ENCODE data around the gene FAAH2.
"Not testable (repeated sequence)": the region's sequence is repeated elsewhere in the genome, so short reads cannot be mapped to it uniquely, and the experiment has no call there.

The FAAH2 gene

GRCh38 chrX:57286507-57287251 lies at the start of gene FAAH2:
Gene FAAH2 (plus strand): TSS chrX:57286706. CDS start chrX:57286826, 120 bp downstream.
- DNase-seq (ENCODE audit: low read depth in 2 of 2), result peak; percentile 20 to 40

GRCh38 chrX:57241967-57242366 lies 44.5 kb upstream of the FAAH2 start:
- DNase-seq (ENCODE audit: low read depth in 2 of 2), result no peak

- no peak for DNase-seq (ENCODE audit: low read depth in 2 of 2)
Observed at GRCh38 chrX:57251965-57252364, 34.5 kb upstream of the FAAH2 start.

- no peak for DNase-seq (ENCODE audit: low read depth in 2 of 2)
Observed at GRCh38 chrX:57265126-57265525, 21.4 kb upstream of the FAAH2 start.

GRCh38 chrX:57266275-57266674 lies 20.2 kb upstream of the FAAH2 start:
- DNase-seq (ENCODE audit: low read depth in 2 of 2), result no peak

- DNase-seq (ENCODE audit: low read depth in 2 of 2), result no peak
Observed at GRCh38 chrX:57266871-57267270, 19.6 kb upstream of the FAAH2 start.

- no peak for DNase-seq (ENCODE audit: low read depth in 2 of 2)
Observed at GRCh38 chrX:57267308-57267707, 19.2 kb upstream of the FAAH2 start.

- no peak for DNase-seq (ENCODE audit: low read depth in 2 of 2)
Observed at GRCh38 chrX:57270980-57271379, 15.5 kb upstream of the FAAH2 start.

- no peak for DNase-seq (ENCODE audit: low read depth in 2 of 2)
Observed at GRCh38 chrX:57282568-57282967, 3.9 kb upstream of the FAAH2 start.

- no peak for DNase-seq (ENCODE audit: low read depth in 2 of 2)
Observed at GRCh38 chrX:57285001-57285400, 1.5 kb upstream of the FAAH2 start.

- no peak for DNase-seq (ENCODE audit: low read depth in 2 of 2)
Observed at GRCh38 chrX:57289089-57289488, 2.6 kb downstream of the FAAH2 start.

- no peak for DNase-seq (ENCODE audit: low read depth in 2 of 2)
Observed at GRCh38 chrX:57294961-57295360, 8.5 kb downstream of the FAAH2 start.

GRCh38 chrX:57295679-57296078 lies 9.2 kb downstream of the FAAH2 start:
- DNase-seq (ENCODE audit: low read depth in 2 of 2), result not testable (repeated sequence)

GRCh38 chrX:57313583-57314215 lies 27.2 kb downstream of the FAAH2 start:
- DNase-seq (ENCODE audit: low read depth in 2 of 2), result no peak

GRCh38 chrX:57329008-57329407 lies 42.5 kb downstream of the FAAH2 start:
- DNase-seq (ENCODE audit: low read depth in 2 of 2), result no peak

- DNase-seq (ENCODE audit: low read depth in 2 of 2), result not testable (repeated sequence)
Observed at GRCh38 chrX:57335790-57336189, 49.3 kb downstream of the FAAH2 start.

- DNase-seq (ENCODE audit: low read depth in 2 of 2), result no peak
Observed at GRCh38 chrX:57353472-57354132, 67.1 kb downstream of the FAAH2 start.

- no peak for DNase-seq (ENCODE audit: low read depth in 2 of 2)
Observed at GRCh38 chrX:57364145-57364544, 77.6 kb downstream of the FAAH2 start.

GRCh38 chrX:57366430-57366829 lies 79.9 kb downstream of the FAAH2 start:
- DNase-seq (ENCODE audit: low read depth in 2 of 2), result no peak

GRCh38 chrX:57367649-57368048 lies 81.1 kb downstream of the FAAH2 start:
- DNase-seq (ENCODE audit: low read depth in 2 of 2), result no peak

GRCh38 chrX:57368158-57368557 lies 81.7 kb downstream of the FAAH2 start:
- DNase-seq (ENCODE audit: low read depth in 2 of 2), result no peak

GRCh38 chrX:57379296-57379695 lies 92.8 kb downstream of the FAAH2 start:
- DNase-seq (ENCODE audit: low read depth in 2 of 2), result no peak

Data from stimulated activated CD4-positive, alpha-beta T cell treated with anti-CD3 and anti-CD28 coated beads, Interleukin-1b, Interleukin-23, amount 100 ng/mL, for 4 hours (primary cell).